Dedifferentiated amniotic fluid mesenchymal stem cell (primary cell): ENCODE results near the gene RUVBL2.
"Not testable (repeated sequence)": the region's sequence is repeated elsewhere in the genome, so short reads cannot be mapped to it uniquely, and the experiment has no call there.

ENCODE experiments used
- DNase-seq: peaks from one replicate; pipeline ENCODE4 v3.0.0-alpha.2; 2016; ENCODE audit errors: extremely low spot score

Gene RUVBL2

GRCh38 chr19:49049834-49050233, 56.1 kb downstream of the RUVBL2 start:
- not testable (repeated sequence) for DNase-seq

GRCh38 chr19:49050376-49051033, 56.8 kb downstream of the RUVBL2 start:
- not testable (repeated sequence) for DNase-seq

- DNase-seq, result no peak
These were observed 62.6 kb downstream of the RUVBL2 start for GRCh38 chr19:49056101-49056901.

- DNase-seq, result not testable (repeated sequence)
These were observed 63.4 kb downstream of the RUVBL2 start for GRCh38 chr19:49056902-49057596.

- DNase-seq, result no peak
These were observed 64.0 kb downstream of the RUVBL2 start, which contains the start of gene CGB7 for GRCh38 chr19:49057636-49058234. Gene CGB7 (minus strand): TSS chr19:49057749. CDS start chr19:49055375, 2,374 bp downstream.

GRCh38 chr19:49058562-49058961, 64.9 kb downstream of the RUVBL2 start:
- no peak for DNase-seq

GRCh38 chr19:49059053-49059452, 65.4 kb downstream of the RUVBL2 start:
- no peak for DNase-seq

GRCh38 chr19:49061000-49061399, 67.3 kb downstream of the RUVBL2 start:
- no peak for DNase-seq

GRCh38 chr19:49061445-49061844, 67.8 kb downstream of the RUVBL2 start:
- no peak for DNase-seq

- DNase-seq, result no peak
These were observed 70.4 kb downstream of the RUVBL2 start for GRCh38 chr19:49064029-49064629.

- no peak for DNase-seq
These were observed 71.3 kb downstream of the RUVBL2 start, which contains the start of gene NTF4 for GRCh38 chr19:49064768-49065611. Gene NTF4 (minus strand): TSS chr19:49064818. CDS start chr19:49061997, 2,821 bp downstream.
